CD4-positive, alpha-beta T cell treated with Interleukin-4 for 4 hours (primary cell): Measurements from ENCODE around the gene UBXN7.
"Not testable (repeated sequence)": the region's sequence is repeated elsewhere in the genome, so short reads cannot be mapped to it uniquely, and the experiment has no call there.

Experiments used
- DNase-seq: peaks from one replicate; pipeline ENCODE4 v3.0.0-alpha.2; 2020

The UBXN7 gene, protein sequence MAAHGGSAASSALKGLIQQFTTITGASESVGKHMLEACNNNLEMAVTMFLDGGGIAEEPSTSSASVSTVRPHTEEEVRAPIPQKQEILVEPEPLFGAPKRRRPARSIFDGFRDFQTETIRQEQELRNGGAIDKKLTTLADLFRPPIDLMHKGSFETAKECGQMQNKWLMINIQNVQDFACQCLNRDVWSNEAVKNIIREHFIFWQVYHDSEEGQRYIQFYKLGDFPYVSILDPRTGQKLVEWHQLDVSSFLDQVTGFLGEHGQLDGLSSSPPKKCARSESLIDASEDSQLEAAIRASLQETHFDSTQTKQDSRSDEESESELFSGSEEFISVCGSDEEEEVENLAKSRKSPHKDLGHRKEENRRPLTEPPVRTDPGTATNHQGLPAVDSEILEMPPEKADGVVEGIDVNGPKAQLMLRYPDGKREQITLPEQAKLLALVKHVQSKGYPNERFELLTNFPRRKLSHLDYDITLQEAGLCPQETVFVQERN

DNA sequence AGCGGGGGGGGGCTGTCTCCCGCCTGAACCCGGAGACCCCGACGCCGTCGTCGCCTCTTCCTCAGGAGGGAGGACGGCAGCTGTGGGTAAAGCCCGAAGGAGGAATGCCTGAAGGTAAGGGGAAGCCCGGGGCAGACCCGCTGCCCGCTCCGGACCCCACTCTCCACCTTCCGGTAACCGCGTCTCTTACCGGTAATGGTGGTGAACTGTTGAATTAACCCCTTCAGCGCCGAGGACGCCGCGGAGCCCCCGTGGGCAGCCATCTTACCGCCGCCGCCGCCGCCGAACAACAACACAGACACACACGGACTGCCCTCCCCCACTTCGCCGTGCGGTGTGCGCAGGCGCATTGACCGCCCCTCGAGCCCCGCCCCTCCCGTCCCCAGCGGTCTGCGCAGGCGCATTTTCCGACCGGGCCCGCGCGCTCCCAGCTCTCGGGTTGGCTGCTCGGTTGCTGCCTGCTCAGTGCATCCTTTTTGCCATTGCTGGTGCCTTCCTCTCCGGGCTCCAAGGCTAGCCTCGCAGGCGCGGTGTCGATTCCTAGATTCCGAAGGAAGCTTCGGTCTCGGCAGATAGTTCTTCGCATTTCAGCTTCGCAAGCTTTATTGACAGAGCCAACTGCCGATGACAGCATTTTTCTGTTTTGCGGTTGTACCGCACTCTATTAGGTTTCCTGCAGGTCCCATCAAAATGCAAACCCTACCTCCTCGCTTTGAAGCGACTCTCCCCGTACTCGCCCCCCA lies at the start of gene UBXN7:
Gene UBXN7 (minus strand): TSS at position 291 of the 743 bp plus-strand sequence. CDS start 28 bp downstream, at position 263.
- peak; percentile 93 for DNase-seq

DNA sequence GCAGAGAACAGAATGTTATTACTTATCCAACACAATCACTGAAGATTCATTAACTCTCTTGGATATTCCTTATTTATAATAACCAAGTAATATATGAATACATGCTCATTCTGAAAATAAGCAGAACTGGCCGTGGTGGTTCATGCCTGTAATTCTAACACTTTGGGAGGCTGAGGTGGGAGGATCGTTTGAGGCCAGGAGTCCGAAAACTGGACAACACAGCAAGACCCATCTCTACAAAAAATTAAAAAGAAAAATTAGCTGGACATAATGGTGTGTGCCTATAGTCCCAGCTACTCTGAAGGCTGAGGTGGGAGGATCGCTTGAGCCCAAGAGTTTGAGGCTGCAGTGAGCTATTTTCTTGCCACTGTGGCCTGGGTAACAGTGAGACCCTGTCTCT lies 45.5 kb upstream of the UBXN7 start:
- DNase-seq = no peak

DNA sequence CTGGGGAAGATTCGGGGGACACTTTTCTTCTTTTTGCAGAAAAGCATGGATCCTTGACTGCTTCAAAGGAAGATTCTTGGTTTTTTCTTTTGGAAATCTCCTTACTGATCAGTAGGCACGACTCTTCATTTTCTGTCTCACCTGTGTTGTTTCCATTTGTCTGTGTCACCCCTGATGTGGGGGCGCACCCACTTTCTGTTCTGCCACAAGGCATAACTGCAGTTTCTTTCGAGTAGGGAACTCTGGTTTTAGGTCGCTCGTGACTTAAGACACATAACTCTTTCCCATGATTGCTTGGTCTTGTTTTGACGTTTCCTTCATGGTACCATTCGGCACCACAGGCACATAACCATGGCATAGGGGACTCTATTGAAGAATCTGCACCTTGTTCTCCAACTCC lies 40.1 kb upstream of the UBXN7 start:
- no peak for DNase-seq

DNA sequence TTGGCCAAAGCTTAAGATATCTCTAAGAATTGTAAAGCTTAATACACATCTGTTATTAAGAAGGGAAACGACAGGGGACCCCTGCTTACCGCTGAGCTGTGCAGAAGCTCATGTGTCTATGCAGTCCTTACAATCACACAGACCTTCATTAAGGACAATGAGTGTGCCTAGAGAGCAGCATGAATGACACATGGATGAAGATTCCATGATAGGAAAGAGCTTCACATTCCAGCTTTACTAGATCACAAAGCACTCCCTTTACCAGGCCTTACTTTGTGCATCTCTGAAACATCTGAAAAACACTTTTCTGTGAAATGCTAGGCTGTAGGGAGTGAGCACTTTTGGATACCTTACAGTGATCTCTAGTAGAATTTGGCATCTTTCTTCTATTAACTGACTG lies 39.3 kb upstream of the UBXN7 start:
- DNase-seq = no peak

DNA sequence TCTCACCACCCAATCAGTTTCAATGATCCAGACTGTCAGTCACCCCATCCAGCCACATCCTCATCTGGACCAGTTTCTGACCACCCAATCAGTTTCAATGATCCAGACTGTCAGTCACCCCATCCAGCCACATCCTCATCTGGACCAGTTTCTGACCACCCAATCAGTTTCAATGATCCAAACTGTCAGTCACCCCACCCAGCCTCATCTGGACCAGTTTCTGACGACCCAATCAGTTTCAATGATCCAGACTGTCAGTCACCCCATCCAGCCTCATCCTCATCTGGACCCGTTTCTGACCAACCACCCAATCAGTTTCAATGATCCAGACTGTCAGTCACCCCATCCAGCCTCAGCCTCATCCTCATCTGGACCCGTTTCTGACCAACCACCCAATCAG lies 38.0 kb upstream of the UBXN7 start:
- not testable (repeated sequence) for DNase-seq

DNA sequence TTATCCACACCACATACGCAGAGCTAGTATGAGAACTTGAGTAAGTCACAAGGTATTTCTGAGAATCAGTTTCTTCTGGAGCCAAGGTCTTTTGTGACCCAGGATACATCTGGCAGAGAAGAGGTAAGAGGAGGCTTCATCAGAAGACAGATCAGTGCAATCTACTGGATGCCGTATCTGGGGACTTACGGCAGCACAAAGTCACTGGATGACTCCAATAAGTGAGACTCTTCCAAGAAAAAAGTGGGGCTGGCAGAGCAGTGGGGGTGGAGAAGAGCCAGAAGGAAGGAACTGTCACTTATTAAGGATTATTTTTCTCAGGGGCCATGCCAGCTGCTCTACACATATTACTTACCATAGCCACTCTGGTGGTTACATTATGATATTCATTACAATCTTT lies 31.6 kb upstream of the UBXN7 start:
- DNase-seq = no peak

DNA sequence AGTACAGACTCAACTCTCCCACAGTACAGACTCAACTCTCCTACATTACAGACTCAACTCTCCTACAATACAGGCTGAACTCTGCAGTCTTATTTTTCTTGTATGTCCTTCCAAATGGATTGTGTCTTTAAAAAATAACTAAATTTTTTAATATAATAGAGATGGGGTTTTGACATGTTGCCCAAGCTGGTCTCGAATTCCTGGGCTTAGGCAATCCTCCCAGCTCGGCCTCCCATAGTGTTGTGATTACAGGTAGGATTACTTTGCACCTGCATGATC lies 31.2 kb upstream of the UBXN7 start:
- no peak for DNase-seq

DNA sequence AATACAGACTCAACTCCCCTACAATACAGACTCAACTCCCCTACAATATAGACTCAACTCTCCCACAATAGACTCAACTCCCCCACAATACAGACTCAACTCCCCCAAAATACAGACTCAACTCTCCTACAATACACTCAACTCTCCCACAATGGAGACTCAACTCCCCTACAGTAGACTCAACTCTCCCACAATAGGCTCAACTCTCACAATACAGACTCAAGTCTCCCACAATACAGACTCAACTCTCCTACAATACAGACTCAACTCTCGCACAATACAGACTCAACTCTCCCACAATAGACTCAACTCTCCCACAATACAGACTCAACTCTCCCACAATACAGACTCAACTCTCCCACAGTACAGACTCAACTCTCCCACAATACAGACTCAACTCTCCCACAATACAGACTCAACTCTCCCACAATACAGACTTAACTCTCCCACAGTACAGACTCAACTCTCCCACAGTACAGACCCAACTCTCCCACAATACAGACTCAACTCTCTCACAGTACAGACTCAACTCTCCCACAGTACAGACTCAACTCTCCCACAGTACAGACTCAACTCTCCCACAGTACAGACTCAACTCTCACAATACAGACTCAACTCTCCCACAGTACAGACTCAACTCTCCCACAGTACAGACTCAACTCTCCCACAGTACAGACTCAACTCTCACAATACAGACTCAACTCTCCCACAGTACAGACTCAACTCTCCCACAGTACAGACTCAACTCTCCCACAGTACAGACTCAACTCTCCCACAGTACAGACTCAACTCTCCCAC lies 30.7 kb upstream of the UBXN7 start:
- DNase-seq = not testable (repeated sequence)

DNA sequence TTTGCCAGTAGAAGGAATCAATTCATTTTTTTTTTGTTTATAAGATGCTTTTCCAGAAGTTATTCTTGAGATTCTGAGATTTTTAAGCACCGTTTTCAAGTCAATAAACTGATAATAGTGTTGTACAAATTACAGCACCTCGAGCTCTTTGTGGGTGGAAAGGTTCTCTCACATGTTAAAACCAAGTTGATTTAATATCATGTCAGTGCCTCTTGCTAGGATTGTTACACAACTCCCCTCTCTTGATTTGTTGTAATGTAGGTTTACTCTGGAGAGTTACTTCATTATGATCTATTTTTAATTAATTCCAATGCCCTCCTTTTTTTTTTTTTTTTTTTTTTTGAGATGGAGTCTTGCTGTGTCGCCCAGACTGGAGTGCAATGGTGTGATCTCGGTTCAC lies 25.8 kb upstream of the UBXN7 start:
- DNase-seq = no peak

DNA sequence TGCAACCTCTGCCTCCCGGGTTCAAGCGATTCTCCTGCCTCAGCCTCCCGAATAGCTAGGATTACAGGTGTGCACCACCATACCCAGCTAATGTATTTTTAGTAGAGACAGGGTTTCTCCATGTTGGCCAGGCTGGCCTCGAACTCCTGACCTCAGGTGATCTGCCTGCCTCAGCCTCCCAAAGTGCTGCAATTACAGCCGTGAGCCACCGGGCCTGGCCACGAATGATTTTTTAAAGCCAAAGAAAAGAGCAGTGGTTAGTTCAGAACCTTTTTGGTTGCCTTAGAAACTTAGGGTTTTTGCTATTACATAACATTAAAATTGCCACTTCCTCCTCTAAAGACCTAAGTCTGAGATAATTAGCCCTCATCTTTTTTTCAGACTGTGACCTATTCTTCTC lies 25.2 kb upstream of the UBXN7 start:
- peak; percentile 24 for DNase-seq

DNA sequence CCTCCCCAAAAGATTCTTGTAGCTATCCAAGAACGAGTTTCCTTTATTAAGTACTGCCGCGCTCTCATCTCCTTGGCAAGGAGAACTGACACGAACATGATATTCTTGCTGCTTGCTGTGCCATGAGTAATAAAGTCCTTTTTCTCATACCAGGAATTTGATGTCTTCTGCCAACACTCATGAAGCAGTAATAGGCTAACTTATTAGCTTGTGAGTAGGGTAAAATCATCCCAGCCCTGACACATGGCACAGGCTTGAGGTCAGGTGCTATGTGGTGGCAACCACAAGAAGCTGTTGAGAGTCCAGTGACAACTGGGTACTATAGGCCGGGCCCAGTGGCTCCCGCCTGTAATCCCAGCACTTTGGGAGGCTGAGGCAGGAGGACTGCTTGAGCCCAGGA lies 22.7 kb upstream of the UBXN7 start:
- no peak for DNase-seq

DNA sequence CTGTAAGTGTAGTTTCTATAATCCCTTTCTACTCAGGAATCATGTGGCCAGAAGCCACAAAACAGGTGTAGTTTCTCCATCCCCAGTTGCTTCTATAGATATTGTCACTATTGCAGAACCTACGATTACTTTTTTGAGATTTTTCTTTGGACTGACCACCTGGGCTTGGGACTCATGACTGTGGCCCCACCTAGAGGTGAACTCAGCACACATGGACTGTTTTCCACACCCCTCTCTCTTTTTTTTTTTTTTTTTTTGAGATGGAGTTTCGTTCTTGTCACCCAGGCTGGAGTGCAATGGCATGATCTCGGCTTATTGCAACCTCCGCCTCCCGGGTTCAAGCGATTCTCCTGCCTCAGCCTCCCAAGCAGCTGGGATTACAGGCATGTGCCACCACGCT lies 13.2 kb upstream of the UBXN7 start:
- DNase-seq = not testable (repeated sequence)

DNA sequence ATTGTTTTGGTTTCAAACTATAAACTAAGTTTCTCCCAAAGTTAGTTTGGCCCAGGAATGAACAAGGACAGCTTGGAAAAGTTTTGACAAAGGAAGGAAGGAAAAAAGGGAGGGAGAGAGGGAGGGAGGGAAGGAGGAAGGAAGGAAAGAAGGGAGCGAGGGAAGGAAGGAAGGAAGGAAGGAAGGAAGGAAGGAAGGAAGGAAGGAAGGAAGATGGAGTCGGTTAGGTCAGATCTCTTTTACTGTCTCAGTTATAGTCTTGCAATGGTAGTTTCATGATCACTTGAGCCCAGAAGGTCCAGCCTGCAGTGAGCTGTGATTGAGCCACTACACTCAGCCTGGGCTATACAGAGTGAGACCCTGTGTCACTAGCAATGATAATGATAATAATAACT lies 12.3 kb upstream of the UBXN7 start:
- DNase-seq = no peak

DNA sequence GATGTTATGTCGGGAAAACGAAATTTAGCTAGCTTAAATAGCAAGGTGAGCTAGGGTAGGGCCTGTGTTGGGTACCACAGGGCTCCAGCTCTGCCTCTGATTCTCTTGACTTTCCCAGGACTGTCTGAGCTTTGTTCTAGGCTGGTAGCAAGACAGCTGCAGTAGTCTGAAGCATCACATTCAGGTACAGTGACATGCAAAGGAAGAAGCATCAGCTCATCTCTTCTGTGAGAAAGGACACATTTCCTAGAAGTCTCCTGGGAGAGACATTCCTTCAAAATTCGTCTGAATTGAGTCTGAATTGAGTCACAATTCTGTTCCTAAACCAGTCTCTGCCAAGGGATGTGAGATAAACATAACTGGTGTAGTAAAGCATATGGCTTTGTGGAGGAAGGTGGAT lies 8.5 kb upstream of the UBXN7 start:
- no peak for DNase-seq

DNA sequence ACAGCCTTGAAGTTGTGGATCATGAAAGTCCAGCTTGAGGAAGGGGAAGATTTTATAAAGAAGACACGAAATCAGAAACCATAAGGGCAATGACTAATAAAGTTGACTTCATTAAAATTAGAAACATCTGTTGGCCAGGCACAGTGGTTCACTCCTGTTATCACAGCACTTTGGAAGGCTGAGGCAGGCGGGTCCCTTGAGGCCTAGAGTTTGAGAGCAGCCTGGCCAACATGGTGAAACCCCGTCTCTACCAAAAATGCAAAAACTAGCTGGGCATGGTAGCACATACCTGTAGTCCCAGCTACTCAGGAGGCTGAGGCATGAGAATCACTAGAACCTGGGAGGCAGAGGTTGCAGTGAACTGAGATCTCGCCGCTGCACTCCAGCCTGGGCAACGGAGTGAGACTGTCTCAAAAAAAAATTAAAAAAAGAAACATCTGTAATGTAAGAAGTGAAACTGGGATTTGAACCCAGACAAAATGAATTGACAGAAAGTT lies 7.9 kb upstream of the UBXN7 start:
- DNase-seq = no peak

DNA sequence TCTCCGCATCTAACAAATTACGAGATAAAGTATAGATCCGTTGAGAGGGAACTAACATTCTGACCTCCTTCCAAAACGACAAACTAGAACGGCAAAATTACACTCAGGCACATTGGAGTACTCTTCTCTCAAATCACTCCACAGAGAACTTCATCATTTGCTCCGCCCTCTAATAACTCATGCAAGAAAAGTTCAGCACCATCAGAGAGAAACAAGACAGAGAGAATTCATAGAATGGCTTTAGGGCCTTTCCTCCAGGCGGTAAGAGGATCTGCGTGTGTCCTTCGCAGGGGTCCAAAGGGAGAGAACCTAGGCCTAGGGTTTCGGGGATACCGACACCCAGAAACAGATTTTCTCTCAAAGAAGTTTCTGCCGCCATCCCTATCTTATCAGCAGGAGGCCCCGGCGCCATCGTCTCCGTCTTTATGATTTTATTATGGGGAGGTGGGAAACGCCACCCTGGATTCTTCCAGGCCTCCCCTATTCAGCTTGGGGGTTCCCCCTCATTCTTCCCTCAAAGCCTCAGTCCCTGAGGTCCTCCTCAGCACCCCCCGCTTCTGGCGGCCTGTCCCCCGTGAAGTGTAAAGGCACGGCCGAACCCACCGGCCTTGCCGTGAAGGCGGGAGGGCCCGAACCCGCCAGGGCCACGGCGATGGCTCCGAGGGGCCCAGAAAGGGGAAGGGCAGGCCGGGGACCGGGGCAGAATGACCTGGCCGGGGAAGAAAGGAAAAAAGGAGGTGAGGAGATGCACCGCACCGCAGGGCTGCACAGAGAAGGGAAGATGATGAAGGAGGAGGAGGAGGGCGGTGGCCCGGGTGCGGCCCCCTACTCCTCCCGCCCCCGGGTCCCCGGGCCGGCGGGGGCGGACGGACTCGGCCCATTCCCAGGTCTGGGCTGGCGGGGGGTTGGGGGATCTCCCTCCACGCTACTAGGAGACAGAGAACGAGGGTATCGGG lies 768 bp downstream of the UBXN7 start:
- peak; percentile 49 for DNase-seq

DNA sequence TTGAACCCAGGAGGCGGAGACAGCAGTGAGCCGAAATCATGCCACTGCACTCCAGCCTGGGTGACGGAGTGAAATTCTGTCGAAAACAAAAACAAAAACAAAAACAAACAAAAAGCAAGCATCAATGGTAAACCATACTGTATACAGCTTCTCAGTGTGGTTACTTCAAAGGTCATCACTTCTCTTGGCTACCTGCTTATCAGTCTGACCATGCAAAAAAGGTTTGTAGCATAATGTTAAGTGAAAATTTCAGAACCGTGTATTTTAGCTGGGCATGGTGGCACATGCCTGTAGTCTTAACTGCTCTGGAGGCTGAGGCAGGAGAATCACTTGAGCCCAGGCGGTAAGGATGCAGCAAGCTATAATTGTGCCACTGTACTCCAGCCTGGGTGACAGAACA lies 4.2 kb downstream of the UBXN7 start:
- DNase-seq = no peak

DNA sequence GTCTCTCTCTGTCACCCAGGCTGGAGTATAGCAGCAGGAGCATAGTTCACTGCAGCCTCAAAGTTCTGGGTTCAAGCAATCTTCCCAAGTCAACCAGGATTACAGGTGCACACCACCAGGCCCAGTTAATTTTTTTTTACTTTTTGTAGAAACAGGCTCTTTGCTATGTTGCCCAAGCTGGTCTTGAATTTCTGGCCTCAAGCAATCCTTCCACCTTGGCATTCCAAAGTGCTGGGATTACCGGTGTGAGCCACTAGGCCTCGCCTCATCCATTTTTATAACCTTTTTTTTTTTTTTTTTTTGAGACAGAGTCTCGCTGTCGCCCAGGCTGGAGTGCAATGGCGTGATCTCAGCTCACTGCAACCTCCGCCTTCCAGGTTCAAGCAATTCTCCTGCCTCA lies 7.8 kb downstream of the UBXN7 start:
- DNase-seq = not testable (repeated sequence)

DNA sequence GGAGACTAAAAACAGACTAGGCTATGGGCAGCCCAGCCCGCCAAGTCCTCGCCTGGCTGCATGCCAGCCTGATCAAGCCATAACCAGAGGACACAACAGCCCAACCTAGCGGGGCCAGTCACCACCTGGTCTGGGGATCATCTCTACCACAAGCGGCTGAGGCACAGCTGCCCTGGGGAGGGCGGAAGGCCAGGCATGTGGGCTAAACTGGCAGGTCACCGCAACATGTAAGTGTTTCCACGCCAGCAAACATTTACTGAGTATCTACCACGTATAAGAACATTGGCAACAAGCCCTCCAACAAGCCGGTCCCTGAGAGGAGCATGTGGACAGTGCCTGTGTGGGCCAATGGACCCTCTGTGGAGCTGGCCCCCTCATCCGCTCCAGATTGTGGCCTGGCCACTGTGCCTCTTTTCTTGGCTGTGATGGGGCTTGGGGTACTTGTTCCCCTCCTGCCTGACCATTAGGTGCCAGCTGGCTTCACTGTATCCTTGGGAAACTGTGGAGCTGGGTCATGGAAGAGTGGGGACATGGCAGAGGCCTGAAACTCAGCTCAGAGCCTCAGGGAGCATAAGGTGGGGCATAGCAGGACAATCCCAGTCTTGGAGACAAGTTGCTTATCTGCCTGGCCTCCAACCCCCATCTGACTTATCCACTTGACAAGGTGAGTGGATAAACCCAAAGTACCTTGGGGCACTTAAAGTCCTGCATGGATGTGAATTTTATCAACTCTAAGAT lies 9.0 kb downstream of the UBXN7 start:
- no peak for DNase-seq

DNA sequence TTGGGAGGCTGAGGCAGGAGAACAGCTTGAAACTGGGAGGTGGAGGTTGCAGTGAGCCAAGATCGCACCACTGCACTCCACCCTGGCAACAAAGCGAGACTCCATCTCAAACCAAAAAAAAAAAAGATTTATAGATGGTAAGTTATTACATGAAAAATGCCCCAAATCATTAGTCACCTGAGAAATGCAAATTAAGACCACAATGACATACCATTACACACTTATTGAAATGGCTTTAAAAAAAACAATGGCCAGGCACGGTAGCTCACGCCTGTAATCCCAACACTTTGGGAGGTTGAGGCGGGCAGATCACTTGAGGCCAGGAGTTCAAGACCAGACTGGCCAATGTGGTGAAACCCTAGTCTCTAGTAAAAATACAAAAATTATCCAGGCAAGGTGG lies 10.6 kb downstream of the UBXN7 start:
- DNase-seq = not testable (repeated sequence)

DNA sequence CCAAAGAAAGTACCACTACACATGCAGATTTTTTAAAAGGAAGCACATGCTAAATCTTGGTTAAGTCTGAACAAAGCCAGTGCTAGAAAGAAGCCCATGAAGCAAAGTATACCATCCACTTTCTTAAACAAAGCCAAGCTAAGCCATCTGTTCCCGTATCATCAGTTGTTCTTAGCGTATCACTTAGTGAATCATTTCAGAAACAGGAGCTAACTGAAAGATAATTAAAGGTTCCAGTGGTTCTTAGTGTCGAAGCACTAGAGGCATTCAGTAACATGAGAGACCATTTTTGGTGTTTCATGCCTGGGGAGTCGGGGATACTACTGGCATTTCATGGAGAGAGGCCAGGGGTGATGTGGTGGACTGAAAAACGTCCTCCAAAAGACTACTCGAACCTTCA lies 12.8 kb downstream of the UBXN7 start:
- DNase-seq = no peak

DNA sequence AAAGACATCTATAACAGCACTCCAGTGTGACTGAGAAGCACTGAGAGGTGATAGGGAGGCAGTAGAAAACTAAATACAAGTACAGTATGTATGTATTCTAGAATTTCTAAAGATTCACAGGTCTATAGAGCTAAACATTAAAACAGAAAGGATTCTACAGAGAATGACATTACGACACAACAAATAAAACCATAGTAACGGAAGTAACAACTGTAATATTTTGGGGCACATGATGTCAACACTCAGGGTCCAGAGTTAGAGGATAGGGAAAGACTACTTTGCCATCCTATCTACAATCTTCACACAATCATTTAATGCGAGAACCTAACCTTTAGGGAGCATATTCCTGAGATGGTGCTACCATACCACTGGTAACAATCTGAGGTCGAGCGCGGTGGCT lies 13.6 kb downstream of the UBXN7 start:
- no peak for DNase-seq
